Measurements from ENCODE around the gene C10orf143.

- TF ChIP-seq CTCF (IDR thresholded peaks at IDR 0.05; ENCODE audit: insufficient read depth, low read length, poor library complexity, severe bottlenecking) (no peak), EZH2phosphoT487 (conservative IDR thresholded peaks at IDR 0.05; ENCODE audit: low read length) (no peak)
Measured at GRCh38 chr10:130027716-130028464, 82.7 kb downstream of the C10orf143 start.
